ENCODE results near the gene ELAVL3. TPM values are rescaled to one million over a fixed set of nuclear protein-coding genes. Genes with fewer than 3 reads are reported as not detected.

Gene ELAVL3
- total and polyA plus RNA-seq, 2 of the 4 experiments (the other 2 are of a cell fraction), result not detected

DNA sequence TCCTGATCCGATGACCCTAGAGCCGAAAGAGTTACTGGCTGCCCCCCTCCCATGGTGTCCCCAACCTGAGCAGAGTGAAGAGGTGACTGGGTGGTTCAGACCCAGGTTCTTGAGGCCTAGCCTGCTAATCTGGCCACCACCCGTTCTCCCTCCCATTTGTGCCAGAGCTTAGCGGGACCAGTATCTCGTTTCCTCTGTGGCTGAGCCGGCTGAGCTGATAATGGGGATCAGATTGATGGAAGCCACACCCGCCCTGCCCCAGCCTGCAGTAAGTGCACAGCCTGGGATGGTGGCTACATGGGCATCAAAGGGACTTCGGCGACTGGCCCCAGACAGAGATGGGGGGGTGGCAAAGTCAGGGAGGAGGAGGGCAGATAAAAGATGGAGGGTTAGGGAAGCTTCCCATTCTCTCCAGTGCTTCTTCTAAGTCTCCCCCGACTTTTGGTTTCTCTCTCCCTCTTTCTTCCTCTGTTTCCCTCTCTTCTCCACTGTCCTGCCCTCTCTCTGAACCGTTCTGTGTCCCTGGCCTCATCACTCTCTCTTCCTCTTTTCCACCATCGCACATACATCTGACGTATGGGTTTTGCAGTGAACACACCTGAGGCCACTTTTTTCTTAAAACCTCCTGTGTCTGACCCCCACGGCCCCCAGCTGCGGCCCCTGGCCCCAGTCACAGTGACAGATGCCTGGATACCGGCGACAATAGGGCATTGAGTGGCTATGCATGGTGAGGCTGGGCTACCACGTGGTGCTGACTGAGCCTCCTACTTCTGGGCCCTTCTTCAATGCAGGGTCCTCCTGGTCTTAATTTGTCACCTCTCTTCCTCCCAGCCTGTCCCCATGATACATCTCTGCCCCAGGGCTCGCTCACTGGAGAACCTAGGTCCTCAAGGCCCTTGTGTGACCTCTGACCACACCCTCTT is 2.4 kb downstream of the ELAVL3 start:
- Histone ChIP-seq H4K8ac (ENCODE audit: low read depth in 2 of 2, low read length in 2 of 2) (no peak overlapping the region), H3K79me1 (ENCODE audit: low read depth in 1 of 2, low read length in 2 of 2) (no peaks in the 10 kb centered on the region), H3K27ac (ENCODE audit: insufficient read depth, low read length) (no peak overlapping the region), H3K4ac (ENCODE audit: low read depth, low read length) (no peak overlapping the region), H2BK20ac (ENCODE audit: low read depth, low read length) (no peak overlapping the region), H2BK5ac (ENCODE audit: low read depth, low read length, poor library complexity, severe bottlenecking) (no peak overlapping the region), H4K20me1 (ENCODE audit: insufficient read depth, low read length) (no peaks in the 10 kb centered on the region), H3K14ac (replicated peaks; ENCODE audit: low read depth, low read length) (no peak overlapping the region), H3K9me3 (ENCODE audit: control insufficient read depth, insufficient read depth, low read length) (no peaks in the 10 kb centered on the region), H2AFZ (replicated peaks; ENCODE audit: low read length, poor library complexity) (no peak overlapping the region), H3K4me1 (ENCODE audit: control insufficient read depth, insufficient read depth, low read length) (peaks cover 2% of the 10 kb centered on the region; the same call in 1 of the 2 replicates), H3K27me3 (ENCODE audit: control insufficient read depth, insufficient read depth, low read length) (peaks cover 52% of the 10 kb centered on the region), H3K4me2 (ENCODE audit: low read depth, low read length) (no peak overlapping the region), H2BK120ac (ENCODE audit: low read depth, low read length) (no peak overlapping the region), H3K23ac (ENCODE audit: low read depth, low read length) (no peak overlapping the region), H4K5ac (ENCODE audit: low read depth, low read length) (no peak overlapping the region), H3K4me3 (ENCODE audit: insufficient read depth, low read depth, low read length) (no peak overlapping the region), H4K91ac (ENCODE audit: insufficient read depth, low read depth, low read length) (no peak overlapping the region), H2AK9ac (replicated peaks; ENCODE audit: low read depth, low read length, poor library complexity) (no peak overlapping the region), H3K9ac (ENCODE audit: low read depth, low read length) (no peak overlapping the region), H3K36me3 (ENCODE audit: control insufficient read depth, insufficient read depth, low read length) (no peaks in the 10 kb centered on the region), H2AK5ac (ENCODE audit: low read depth, low read length) (no peak overlapping the region), H3K9me1 (ENCODE audit: insufficient read depth, low read length) (no peaks in the 10 kb centered on the region), H3K56ac (ENCODE audit: extremely low read depth, insufficient read depth, low read length) (no peak overlapping the region), H2BK15ac (ENCODE audit: low read depth, low read length) (no peak overlapping the region), H3K18ac (ENCODE audit: low read depth, low read length) (no peak overlapping the region)
- TF ChIP-seq RFX5 (IDR thresholded peaks at IDR 0.05; ENCODE audit: low read depth, low read length) (no peak), POLR2A (IDR thresholded peaks at IDR 0.05; ENCODE audit: low read depth, low read length) (no peak), RCOR1 (IDR thresholded peaks at IDR 0.05; ENCODE audit: insufficient replicate concordance, low read length) (no peak), CHD1 (IDR thresholded peaks at IDR 0.05; ENCODE audit: low read depth, low read length) (no peak), MAZ (IDR thresholded peaks at IDR 0.05; ENCODE audit: borderline replicate concordance, low read depth, low read length) (no peak), MAFK (IDR thresholded peaks at IDR 0.05; ENCODE audit: low read depth, low read length) (no peak), BHLHE40 (IDR thresholded peaks at IDR 0.05; ENCODE audit: low read depth, low read length) (no peak), NFE2L2 (IDR thresholded peaks at IDR 0.05; ENCODE audit: low read depth, low read length) (no peak), SMC3 (IDR thresholded peaks at IDR 0.05; ENCODE audit: low read depth, low read length) (no peak)
- TF ChIP-seq, protein P1, sequence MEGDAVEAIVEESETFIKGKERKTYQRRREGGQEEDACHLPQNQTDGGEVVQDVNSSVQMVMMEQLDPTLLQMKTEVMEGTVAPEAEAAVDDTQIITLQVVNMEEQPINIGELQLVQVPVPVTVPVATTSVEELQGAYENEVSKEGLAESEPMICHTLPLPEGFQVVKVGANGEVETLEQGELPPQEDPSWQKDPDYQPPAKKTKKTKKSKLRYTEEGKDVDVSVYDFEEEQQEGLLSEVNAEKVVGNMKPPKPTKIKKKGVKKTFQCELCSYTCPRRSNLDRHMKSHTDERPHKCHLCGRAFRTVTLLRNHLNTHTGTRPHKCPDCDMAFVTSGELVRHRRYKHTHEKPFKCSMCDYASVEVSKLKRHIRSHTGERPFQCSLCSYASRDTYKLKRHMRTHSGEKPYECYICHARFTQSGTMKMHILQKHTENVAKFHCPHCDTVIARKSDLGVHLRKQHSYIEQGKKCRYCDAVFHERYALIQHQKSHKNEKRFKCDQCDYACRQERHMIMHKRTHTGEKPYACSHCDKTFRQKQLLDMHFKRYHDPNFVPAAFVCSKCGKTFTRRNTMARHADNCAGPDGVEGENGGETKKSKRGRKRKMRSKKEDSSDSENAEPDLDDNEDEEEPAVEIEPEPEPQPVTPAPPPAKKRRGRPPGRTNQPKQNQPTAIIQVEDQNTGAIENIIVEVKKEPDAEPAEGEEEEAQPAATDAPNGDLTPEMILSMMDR (conservative IDR thresholded peaks at IDR 0.05; ENCODE audit: low read depth, low read length), result no peak
- TF ChIP-seq, protein P2, sequence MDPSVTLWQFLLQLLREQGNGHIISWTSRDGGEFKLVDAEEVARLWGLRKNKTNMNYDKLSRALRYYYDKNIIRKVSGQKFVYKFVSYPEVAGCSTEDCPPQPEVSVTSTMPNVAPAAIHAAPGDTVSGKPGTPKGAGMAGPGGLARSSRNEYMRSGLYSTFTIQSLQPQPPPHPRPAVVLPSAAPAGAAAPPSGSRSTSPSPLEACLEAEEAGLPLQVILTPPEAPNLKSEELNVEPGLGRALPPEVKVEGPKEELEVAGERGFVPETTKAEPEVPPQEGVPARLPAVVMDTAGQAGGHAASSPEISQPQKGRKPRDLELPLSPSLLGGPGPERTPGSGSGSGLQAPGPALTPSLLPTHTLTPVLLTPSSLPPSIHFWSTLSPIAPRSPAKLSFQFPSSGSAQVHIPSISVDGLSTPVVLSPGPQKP (IDR thresholded peaks at IDR 0.05; ENCODE audit: borderline replicate concordance, low read depth, low read length), result no peak
- TF ChIP-seq, protein P3, sequence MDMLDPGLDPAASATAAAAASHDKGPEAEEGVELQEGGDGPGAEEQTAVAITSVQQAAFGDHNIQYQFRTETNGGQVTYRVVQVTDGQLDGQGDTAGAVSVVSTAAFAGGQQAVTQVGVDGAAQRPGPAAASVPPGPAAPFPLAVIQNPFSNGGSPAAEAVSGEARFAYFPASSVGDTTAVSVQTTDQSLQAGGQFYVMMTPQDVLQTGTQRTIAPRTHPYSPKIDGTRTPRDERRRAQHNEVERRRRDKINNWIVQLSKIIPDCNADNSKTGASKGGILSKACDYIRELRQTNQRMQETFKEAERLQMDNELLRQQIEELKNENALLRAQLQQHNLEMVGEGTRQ (IDR thresholded peaks at IDR 0.05; ENCODE audit: low read depth, low read length), result no peak
- dilution Hi-C loops (cut with HindIII; ENCODE audit: low sequenced_read_pairs, unreplicated experiment) (no loop called here), in situ Hi-C loops (cut with MboI; ENCODE audit: low sequenced_read_pairs) (loop anchor here (10.0 kb wide), 1 partner anchor 184 kb away; the partner anchor contains the start of gene TSPAN16), intact Hi-C loops (cut with micrococcal nuclease) (no loop called here)
- DNase-seq (no peak), ATAC-seq (ENCODE audit: low read depth) (no peak)
- POLR2A ChIA-PET (ENCODE audit: unreplicated experiment), result interaction anchor here (0.7 kb wide), 1 partner anchor 230 kb away, joined by 3 read pairs; no protein-coding TSS in a partner anchor
- WGBS, 2 experiments (ENCODE audit: extremely low coverage in 2 of 2, insufficient read length in 1 of 2), result 60% methylated on average over 8 of the region's 19 CpGs; no CpG with 5 or more reads in 1 of the 2 experiments
- CTCF ChIA-PET, result interaction anchor here (0.7 kb wide), 1 partner anchor 19 kb away, joined by 3 read pairs; no protein-coding TSS in a partner anchor
- BruUV-seq (replicated peaks), result no TSS peak
